ENCODE data around the gene COMMD8. TPM values are rescaled to one million over a fixed set of nuclear protein-coding genes. Genes with fewer than 3 reads are reported as not detected.
A peak's percentile ranks its signal among the peaks of the same experiment; 100 is the strongest.

The COMMD8 gene
- total RNA-seq, 1 experiment from 2014 or later = 42.2 TPM

DNA sequence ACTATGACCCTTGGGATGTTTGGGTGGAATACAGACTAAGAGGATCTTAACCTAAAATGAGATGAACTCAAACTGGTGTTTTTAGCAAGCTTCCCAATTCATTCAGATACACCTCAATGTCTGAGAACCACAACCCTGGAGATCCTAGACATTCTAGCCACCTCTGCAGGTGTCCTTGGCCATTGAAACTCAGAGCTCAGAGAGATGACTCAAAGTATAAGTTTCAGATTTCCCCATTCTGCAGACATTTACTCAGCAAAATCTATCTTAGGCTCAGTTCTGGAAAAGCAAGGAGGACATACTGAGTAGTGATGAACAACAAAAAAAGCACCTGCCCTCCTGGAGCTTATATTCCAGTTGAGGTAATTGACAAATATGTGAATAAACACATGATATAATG lies 47.8 kb downstream of the COMMD8 start:
- DNase-seq (ENCODE audit: low read depth) = no peak
- in situ Hi-C loops (cut with HindIII; ENCODE audit: low pct_unique_long_range_greater_than_20kb, low sequenced_read_pairs) = no loop called here

DNA sequence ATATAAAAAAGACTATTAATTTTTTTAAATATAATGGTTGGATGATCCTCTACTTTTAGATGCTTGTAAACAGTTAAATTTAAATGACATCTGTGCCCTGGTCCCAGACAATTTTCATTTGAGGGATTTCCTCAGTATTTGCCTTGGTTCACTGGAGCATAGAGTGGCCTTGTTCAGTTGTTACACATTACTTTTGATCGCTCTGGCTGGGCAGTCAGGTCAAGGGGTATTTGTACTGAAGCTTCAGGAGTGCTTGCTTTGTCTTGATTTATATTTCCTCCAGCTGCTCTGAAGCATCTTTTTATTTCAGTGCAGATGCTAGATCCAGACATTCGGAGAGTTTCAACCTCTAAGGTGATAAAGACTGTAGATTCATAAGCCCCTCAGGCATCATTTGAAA lies 50.0 kb downstream of the COMMD8 start:
- in situ Hi-C loops (cut with HindIII; ENCODE audit: low pct_unique_long_range_greater_than_20kb, low sequenced_read_pairs) = no loop called here
- peak; percentile 56 for DNase-seq (ENCODE audit: low read depth)

DNA sequence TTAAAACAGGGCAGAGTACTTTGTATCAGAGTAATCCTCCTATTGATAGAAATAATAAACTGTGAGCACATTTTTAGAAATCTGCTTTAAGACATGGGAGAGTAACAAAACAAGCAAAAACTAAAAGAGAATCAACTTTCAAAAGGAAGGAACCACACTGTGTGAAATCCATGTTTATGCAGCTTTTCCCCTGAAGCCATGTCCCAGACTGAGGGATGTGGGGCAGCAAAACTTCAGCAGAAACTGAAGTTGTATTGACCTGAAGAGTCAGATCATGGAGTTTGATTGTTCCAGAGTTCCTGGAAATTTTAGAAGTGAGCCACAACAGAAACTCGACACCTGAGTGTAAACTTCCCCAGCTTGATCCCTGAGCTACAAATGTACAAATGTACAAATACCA lies 53.2 kb downstream of the COMMD8 start:
- in situ Hi-C loops (cut with HindIII; ENCODE audit: low pct_unique_long_range_greater_than_20kb, low sequenced_read_pairs) = no loop called here

DNA sequence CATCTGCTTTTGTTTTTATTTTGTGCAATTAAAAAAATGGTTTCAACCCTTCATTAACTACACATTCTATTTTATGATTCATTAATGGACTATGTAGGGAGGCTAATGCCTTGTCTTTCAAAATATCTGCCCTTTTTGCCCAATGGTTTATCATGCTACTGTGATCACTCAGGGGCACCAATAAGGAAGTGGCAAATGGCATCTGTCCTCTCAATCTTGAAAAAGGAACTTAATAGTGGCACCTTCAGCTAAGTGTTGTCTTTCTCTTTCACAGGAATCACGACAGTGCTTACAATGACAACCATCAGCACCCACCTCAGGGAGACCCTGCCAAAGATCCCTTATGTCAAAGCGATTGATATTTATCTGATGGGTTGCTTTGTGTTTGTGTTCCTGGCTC lies 57.1 kb downstream of the COMMD8 start:
- DNase-seq (ENCODE audit: low read depth) = no peak
- in situ Hi-C loops (cut with HindIII; ENCODE audit: low pct_unique_long_range_greater_than_20kb, low sequenced_read_pairs) = no loop called here

More for the DNA sequence above, 53.2 kb downstream of the COMMD8 start:
- DNase-seq (ENCODE audit: low read depth) = no peak

Other genes with a start within 250 kb of the COMMD8 start
- 6.8 and 7.6 TPM in 2 replicates for gene ATP10D, start 21.6 kb upstream of the COMMD8 start, total RNA-seq (2014; rRNA removed; shearing (Covaris generic); ENCODE audit: low replicate concordance)